Omental fat pad (tissue), 4 donors: Measurements from ENCODE around the gene SCN10A. TPM values are rescaled to one million over a fixed set of nuclear protein-coding genes. Genes with fewer than 3 reads are reported as not detected.

Source experiments
- ATAC-seq: fragments of 150-250 bp; one replicate; pipeline ENCODE4 v1.9.1; 2016; ENCODE audit warnings: mild to moderate bottlenecking, moderate library complexity; ENCODE audit not compliant: low FRiP score
- DNase-seq: peaks from one replicate; pipeline ENCODE4 v3.0.0-alpha.2; 2019; ENCODE audit warnings: low spot score
- total RNA-seq, 4 donors: library from RNA; depleted of rRNA; stranded (reverse); fragments of >200 nt; gene quantifications; one replicate each; pipeline ENCODE4 v1.1.0, GENCODE V29; 2016
- TF ChIP-seq, protein P1 (sequence below), 3 donors: fragments of 450-650 bp; IDR thresholded peaks; one replicate each; pipeline ENCODE4 v1.5.1; 2016 to 2017; ENCODE audit warnings: antibody characterized with exemption in 3 of 3, mild to moderate bottlenecking in 3 of 3, moderate library complexity in 2 of 3

The SCN10A gene
- total RNA-seq, 4 donors from 2014 or later: not detected

DNA sequence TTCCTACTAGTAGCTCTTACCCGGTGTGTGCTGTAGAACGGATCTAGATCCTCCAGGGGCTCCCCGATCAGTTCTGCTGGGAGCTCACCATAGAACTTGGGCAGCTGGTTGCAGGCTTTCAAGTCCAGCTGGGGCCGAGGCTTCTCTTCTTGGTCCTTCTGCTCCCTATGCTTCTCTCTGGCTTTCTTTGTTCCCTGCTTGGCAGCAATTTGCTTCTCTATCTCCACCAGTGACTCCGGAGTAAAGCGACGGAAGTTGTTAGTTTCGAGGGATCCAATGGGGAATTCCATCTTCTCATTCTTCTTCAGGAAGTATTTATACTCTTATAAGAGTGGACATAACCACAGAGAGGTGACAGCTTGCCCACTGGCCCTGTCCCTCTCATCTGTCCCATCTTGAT, 22.3 kb downstream of the SCN10A start:
- DNase-seq: no peak
- ATAC-seq: no peak
- TF ChIP-seq, protein P1, sequence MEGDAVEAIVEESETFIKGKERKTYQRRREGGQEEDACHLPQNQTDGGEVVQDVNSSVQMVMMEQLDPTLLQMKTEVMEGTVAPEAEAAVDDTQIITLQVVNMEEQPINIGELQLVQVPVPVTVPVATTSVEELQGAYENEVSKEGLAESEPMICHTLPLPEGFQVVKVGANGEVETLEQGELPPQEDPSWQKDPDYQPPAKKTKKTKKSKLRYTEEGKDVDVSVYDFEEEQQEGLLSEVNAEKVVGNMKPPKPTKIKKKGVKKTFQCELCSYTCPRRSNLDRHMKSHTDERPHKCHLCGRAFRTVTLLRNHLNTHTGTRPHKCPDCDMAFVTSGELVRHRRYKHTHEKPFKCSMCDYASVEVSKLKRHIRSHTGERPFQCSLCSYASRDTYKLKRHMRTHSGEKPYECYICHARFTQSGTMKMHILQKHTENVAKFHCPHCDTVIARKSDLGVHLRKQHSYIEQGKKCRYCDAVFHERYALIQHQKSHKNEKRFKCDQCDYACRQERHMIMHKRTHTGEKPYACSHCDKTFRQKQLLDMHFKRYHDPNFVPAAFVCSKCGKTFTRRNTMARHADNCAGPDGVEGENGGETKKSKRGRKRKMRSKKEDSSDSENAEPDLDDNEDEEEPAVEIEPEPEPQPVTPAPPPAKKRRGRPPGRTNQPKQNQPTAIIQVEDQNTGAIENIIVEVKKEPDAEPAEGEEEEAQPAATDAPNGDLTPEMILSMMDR (IDR thresholded peaks at IDR 0.05): no peak

DNA sequence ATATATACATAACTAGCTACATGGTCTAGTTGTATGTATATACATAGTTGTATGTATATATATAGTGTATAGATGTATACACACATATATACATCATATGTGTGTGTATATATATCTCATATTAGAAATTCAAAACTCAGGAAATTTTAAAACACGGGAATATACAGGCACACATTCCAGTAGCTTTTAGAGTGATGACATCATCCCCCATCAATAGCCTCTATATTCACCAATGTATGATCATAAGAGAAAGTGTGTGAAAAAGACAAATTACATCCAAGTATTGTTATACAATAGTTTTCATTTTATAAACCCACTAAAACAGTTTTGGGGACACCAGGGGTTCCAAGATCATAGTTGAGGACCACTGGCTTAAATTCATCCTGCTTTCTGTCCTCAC, 23.0 kb downstream of the SCN10A start:
- ATAC-seq (no peak), DNase-seq (no peak)
- TF ChIP-seq, protein P1 (IDR thresholded peaks at IDR 0.05): no peak

DNA sequence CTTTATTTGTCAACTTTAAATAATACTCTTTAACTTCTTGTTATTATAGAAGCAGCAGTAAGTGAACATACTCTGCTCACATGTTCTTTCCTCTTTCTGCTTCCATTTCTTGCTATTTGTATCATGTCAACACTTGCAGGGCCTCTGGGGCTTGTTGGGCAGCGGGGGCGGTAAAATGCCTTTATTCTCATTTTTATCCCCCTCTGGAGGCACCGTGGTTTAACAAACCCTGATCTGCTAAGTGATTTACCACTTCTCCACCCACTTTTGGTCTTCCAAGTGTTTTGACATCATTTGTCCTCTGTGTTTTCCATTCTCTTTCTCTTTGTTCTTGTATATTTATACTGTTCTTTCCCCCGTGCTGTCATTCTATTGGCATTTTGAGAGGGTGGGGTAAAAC, 33.9 kb downstream of the SCN10A start:
- TF ChIP-seq, protein P1 (IDR thresholded peaks at IDR 0.05): no peak
- ATAC-seq: no peak

DNA sequence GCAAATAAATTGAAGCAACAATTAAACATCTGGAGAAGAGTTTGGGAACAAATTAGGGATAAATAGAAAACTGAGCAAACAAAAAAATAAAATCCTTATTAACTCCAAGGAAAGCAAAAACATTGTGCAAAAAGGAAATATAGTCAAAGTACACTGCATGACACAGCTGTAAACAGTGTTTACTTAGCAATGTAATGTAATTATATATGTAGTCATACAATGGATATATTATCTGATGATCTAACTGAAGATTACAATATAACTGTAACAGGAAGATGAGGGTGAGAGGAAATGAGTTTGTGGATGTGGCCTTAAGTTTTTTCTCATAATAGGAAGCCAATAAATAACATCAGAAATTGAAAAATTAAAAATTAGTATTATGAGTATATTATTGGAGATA, 42.5 kb downstream of the SCN10A start:
- DNase-seq (no peak), ATAC-seq (no peak)
- TF ChIP-seq, protein P1 (IDR thresholded peaks at IDR 0.05): no peak

More for the DNA sequence above, 33.9 kb downstream of the SCN10A start:
- no peak for DNase-seq

DNA sequence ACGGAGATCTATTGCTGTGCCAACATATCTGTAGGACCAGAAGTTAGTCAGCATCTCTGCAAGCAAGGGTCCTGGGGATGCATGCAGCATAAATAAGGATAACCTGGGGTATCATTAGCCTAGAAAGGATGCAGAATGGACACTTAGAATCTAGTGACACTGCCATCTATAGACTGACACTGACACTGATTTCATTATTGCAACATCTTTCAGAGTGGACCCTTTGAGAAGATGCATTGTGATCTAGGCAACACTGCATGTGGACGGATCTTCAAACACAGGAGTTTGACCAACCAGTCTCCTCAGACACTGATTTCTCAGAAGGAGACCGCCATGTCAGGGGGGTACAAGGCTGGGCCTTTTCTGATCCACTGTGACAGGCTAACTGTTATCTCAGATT, 52.4 kb downstream of the SCN10A start:
- no peak for DNase-seq
- no peak for ATAC-seq
- TF ChIP-seq, protein P1 (IDR thresholded peaks at IDR 0.05): no peak

DNA sequence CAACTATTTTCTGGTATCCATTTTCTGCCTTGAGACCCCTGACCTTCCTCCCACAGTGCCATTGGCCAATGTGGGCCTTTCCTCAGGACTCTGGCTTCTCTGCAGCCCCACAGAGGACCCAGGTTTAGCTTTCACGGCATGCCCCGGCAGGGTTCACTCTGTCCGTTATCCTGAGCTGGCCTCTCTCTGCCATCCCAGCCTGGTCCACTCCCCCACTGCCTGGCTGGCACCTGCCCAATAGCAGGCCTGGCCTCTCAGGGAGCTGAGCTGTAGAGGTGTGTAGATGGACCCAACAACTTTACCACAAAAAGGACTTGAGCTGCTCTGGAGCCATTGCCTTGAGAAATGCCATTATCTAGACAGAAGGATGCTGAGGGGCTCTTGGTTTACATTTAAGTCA, 57.5 kb downstream of the SCN10A start:
- TF ChIP-seq, protein P1 (IDR thresholded peaks at IDR 0.05): no peak
- DNase-seq: no peak
- no peak for ATAC-seq

DNA sequence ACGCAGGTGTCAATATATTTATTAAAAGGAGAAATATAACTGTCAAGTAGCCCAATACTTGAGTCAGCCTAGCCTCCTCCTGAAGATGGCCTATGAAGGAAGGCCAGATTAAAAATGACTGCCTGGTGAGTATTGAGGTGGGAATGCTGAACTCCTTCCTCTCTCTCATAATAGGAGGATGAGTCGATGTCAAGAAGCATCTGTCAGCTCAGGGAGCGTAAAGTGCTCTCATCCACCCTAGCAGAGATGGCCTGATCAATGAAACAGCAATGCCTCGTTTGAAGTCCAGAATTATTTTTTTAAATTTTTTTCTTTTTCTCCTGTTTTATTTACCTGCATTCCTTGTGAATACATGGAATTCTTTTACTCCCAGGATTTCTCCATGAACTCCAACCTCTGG, 58.3 kb downstream of the SCN10A start:
- ATAC-seq (no peak), DNase-seq (no peak)
- TF ChIP-seq, protein P1 (IDR thresholded peaks at IDR 0.05): no peak
